Gastroesophageal sphincter (tissue), 4 donors: ENCODE data around the gene FAM210B. TPM values are rescaled to one million over a fixed set of nuclear protein-coding genes. Genes with fewer than 3 reads are reported as not detected.
"Not testable (repeated sequence)": the region's sequence is repeated elsewhere in the genome, so short reads cannot be mapped to it uniquely, and the experiment has no call there.

Experiments used
- ATAC-seq: fragments of 150-250 bp; one replicate; pipeline ENCODE4 v1.9.1; 2016; ENCODE audit warnings: mild to moderate bottlenecking, moderate library complexity
- H3K27ac ChIP-seq, 4 donors: fragments of 200-600 bp; sonication (generic) in 3 of 4; 1 replicate in 3 of 4; 2 replicates in 1 of 4; pipeline ENCODE4 v1.5.1; 2016 to 2019
- H3K27me3 ChIP-seq: fragments of 200-600 bp; sonication (generic); one replicate; pipeline ENCODE4 v1.5.1; 2019
- H3K36me3 ChIP-seq, 2 donors: fragments of 200-600 bp; sonication (generic); one replicate each; pipeline ENCODE4 v1.5.1; 2019; ENCODE audit warnings: control low read depth in 1 of 2
- H3K4me1 ChIP-seq, 3 donors: fragments of 200-600 bp; sonication (generic); 1 replicate in 2 of 3; 2 replicates in 1 of 3; pipeline ENCODE4 v1.5.1; 2016 to 2019; ENCODE audit warnings: control low read depth in 2 of 3
- H3K4me3 ChIP-seq, 2 donors: fragments of 200-600 bp; sonication (generic); one replicate each; pipeline ENCODE4 v1.5.1; 2019; ENCODE audit warnings: mild to moderate bottlenecking in 1 of 2, moderate library complexity in 1 of 2
- H3K9me3 ChIP-seq, 3 donors: fragments of 200-600 bp; sonication (generic); one replicate each; pipeline ENCODE4 v1.5.1; 2017 to 2019; ENCODE audit warnings: control low read depth in 2 of 3
- CTCF ChIP-seq, 4 experiments: fragments of 200-600 bp in 2 of 4; fragments of 450-650 bp in 2 of 4; sonication (generic) in 1 of 4; IDR thresholded peaks; one replicate each; pipeline ENCODE4 v1.5.1; 2017 to 2019; ENCODE audit warnings: antibody characterized with exemption in 4 of 4, mild to moderate bottlenecking in 2 of 4, moderate library complexity in 2 of 4
- EP300 ChIP-seq: sonication (generic); formaldehyde crosslinking; IDR thresholded peaks from one replicate; pipeline ENCODE4 v1.6.1; 2017; ENCODE audit warnings: antibody characterized with exemption, mild to moderate bottlenecking
- POLR2A ChIP-seq, 2 donors: fragments of 450-650 bp; IDR thresholded peaks; one replicate each; pipeline ENCODE4 v1.6.1; 2017; ENCODE audit warnings: antibody characterized with exemption in 2 of 2, mild to moderate bottlenecking in 2 of 2, moderate library complexity in 1 of 2
- POLR2AphosphoS5 ChIP-seq: sonication (generic); formaldehyde crosslinking; IDR thresholded peaks from one replicate; pipeline ENCODE4 v1.6.1; 2017; ENCODE audit warnings: antibody characterized with exemption
- WGBS, 2 donors: methylation state at CpG; one replicate each; pipeline ENCODE4 v1.1.5; 2018; ENCODE audit warnings: low coverage in 1 of 2; 5-methylcytosine and 5-hydroxymethylcytosine counted together
- total RNA-seq, 4 donors: library from RNA; depleted of rRNA; stranded (reverse); fragments of >200 nt; gene quantifications; one replicate each; pipeline ENCODE4 v1.1.0, GENCODE V29; 2016

FAM210B gene
- total RNA-seq, 4 donors from 2014 or later, result 57.4 to 79.9 (median 59.3) TPM

- no peak for TF ChIP-seq EP300
- TF ChIP-seq POLR2AphosphoS5, result no peak
- no peak for TF ChIP-seq POLR2A (IDR thresholded peaks at IDR 0.05)
- TF ChIP-seq CTCF (IDR thresholded peaks at IDR 0.05), result no peak
- ATAC-seq, result no peak
- peaks cover 0 to 3% of the 10 kb centered on the region in 2 donors for H3K36me3 ChIP-seq
- no peaks in the 10 kb centered on the region for H3K27me3 ChIP-seq
- no peak overlapping the region for H3K27ac ChIP-seq
- H3K4me1 ChIP-seq, result peaks cover 3 to 21% (median 14%) of the 10 kb centered on the region in 3 donors
- no peak overlapping the region for H3K4me3 ChIP-seq
- H3K9me3 ChIP-seq, result no peaks in the 10 kb centered on the region
- WGBS, 2 donors, result 78 to 98% methylated on average over 1 to 4 of the region's 4 CpGs
Observed at GRCh38 chr20:56388882-56389281, 30.1 kb downstream of the FAM210B start.

GRCh38 chr20:56389807-56390206 lies 31.0 kb downstream of the FAM210B start:
- Histone ChIP-seq H3K4me1 (peaks cover 3 to 30% (median 20%) of the 10 kb centered on the region in 3 donors), H3K27me3 (no peaks in the 10 kb centered on the region), H3K27ac (no peak overlapping the region), H3K9me3 (no peaks in the 10 kb centered on the region), H3K4me3 (no peak overlapping the region), H3K36me3 (peaks cover 0 to 3% of the 10 kb centered on the region in 2 donors)
- WGBS, 2 donors, result 88 to 93% methylated on average over 4 of the region's 4 CpGs
- ATAC-seq, result no peak
- TF ChIP-seq POLR2A (IDR thresholded peaks at IDR 0.05) (no peak), CTCF (IDR thresholded peaks at IDR 0.05) (no peak)

GRCh38 chr20:56390396-56390795 lies 31.6 kb downstream of the FAM210B start:
- H3K27me3 ChIP-seq, H3K4me3 ChIP-seq, H3K36me3 ChIP-seq, H3K27ac ChIP-seq, ATAC-seq, H3K9me3 ChIP-seq: not testable (repeated sequence)
- peaks cover 3 to 35% (median 20%) of the 10 kb centered on the region in 3 donors for H3K4me1 ChIP-seq
- 87% methylated on average over 3 of the region's 9 CpGs; no CpG with 5 or more reads in 1 of the 2 donors for WGBS, 2 donors

- Histone ChIP-seq H3K4me1 (peaks cover 3 to 35% (median 20%) of the 10 kb centered on the region in 3 donors), H3K9me3 (no peaks in the 10 kb centered on the region), H3K27ac (no peak overlapping the region), H3K36me3 (peaks cover 0 to 11% of the 10 kb centered on the region in 2 donors), H3K4me3 (peak overlapping the region in 1 of 2 donors; percentile 86), H3K27me3 (no peaks in the 10 kb centered on the region)
- TF ChIP-seq POLR2A (IDR thresholded peaks at IDR 0.05) (no peak), CTCF (IDR thresholded peaks at IDR 0.05) (no peak), EP300 (no peak), POLR2AphosphoS5 (no peak)
- no peak for ATAC-seq
- WGBS, 2 donors, result 16 to 17% methylated on average over 8 to 10 of the region's 10 CpGs
Observed at GRCh38 chr20:56391037-56391436, 32.3 kb downstream of the FAM210B start.

- Histone ChIP-seq H3K36me3 (peaks cover 0 to 17% of the 10 kb centered on the region in 2 donors), H3K27me3 (no peaks in the 10 kb centered on the region), H3K4me1 (peaks cover 3 to 35% (median 20%) of the 10 kb centered on the region in 3 donors), H3K4me3 (peak overlapping the region; percentile 86 to 93), H3K27ac (peak overlapping the region; percentile 88 to 93 (median 90)), H3K9me3 (no peaks in the 10 kb centered on the region)
- ATAC-seq, result peak; percentile 25
- TF ChIP-seq POLR2A (IDR thresholded peaks at IDR 0.05), result no peak
- TF ChIP-seq CTCF (IDR thresholded peaks at IDR 0.05), result peak in 1 of 4 experiments; percentile 12
- WGBS, 2 donors, result 0 to 5% methylated on average over 9 to 11 of the region's 29 CpGs
Observed at GRCh38 chr20:56391596-56392131, 32.9 kb downstream of the FAM210B start.
